Measurements from ENCODE around the gene APCDD1L. TPM values are rescaled to one million over a fixed set of nuclear protein-coding genes. Genes with fewer than 3 reads are reported as not detected.

APCDD1L gene
- total and polyA plus RNA-seq, 2 of the 8 experiments (the other 6 are each of a cell fraction or from before 2014, with no cell fraction given), result 0.83 to 3.1 TPM

DNA sequence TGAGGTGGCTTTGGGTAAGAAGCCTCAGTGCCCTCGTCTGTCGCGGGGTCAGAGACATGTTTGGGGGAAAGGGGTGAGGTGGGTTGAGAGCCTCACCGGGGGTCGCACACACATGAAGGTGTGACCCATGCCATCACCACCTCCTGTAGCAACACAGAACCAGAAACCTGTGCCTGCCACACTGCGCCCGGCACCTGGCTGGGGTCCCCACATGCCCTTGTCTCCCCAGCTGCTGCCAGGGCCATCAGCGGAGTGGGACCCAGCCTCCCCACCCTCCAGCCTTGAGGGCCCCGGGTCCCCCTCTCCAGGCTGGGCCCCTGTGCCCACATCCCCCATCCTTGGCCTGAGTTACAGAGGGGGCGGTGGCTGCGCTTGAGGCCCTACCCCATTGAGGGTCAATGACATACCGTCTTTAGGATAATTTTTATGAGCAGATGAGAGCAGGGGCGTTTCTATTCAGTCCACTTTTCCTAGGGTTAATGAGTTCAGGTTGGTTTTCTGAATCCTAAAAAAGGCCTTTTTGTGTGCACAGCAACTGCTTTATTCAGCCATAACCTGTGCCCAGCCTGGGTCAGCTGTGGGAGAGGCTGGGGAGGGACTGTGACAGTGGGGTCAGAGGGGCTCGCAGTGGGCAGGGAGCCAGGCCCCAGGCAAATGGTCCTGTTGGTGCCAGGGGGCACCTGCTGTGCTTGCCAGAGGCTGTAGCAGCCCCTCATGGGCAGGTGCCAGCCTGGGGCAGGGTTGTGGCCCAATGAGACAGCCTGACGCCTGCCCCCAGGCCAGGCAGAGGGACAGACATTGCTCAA lies 19.4 kb downstream of the APCDD1L start (continued):
- TF ChIP-seq, protein P1, sequence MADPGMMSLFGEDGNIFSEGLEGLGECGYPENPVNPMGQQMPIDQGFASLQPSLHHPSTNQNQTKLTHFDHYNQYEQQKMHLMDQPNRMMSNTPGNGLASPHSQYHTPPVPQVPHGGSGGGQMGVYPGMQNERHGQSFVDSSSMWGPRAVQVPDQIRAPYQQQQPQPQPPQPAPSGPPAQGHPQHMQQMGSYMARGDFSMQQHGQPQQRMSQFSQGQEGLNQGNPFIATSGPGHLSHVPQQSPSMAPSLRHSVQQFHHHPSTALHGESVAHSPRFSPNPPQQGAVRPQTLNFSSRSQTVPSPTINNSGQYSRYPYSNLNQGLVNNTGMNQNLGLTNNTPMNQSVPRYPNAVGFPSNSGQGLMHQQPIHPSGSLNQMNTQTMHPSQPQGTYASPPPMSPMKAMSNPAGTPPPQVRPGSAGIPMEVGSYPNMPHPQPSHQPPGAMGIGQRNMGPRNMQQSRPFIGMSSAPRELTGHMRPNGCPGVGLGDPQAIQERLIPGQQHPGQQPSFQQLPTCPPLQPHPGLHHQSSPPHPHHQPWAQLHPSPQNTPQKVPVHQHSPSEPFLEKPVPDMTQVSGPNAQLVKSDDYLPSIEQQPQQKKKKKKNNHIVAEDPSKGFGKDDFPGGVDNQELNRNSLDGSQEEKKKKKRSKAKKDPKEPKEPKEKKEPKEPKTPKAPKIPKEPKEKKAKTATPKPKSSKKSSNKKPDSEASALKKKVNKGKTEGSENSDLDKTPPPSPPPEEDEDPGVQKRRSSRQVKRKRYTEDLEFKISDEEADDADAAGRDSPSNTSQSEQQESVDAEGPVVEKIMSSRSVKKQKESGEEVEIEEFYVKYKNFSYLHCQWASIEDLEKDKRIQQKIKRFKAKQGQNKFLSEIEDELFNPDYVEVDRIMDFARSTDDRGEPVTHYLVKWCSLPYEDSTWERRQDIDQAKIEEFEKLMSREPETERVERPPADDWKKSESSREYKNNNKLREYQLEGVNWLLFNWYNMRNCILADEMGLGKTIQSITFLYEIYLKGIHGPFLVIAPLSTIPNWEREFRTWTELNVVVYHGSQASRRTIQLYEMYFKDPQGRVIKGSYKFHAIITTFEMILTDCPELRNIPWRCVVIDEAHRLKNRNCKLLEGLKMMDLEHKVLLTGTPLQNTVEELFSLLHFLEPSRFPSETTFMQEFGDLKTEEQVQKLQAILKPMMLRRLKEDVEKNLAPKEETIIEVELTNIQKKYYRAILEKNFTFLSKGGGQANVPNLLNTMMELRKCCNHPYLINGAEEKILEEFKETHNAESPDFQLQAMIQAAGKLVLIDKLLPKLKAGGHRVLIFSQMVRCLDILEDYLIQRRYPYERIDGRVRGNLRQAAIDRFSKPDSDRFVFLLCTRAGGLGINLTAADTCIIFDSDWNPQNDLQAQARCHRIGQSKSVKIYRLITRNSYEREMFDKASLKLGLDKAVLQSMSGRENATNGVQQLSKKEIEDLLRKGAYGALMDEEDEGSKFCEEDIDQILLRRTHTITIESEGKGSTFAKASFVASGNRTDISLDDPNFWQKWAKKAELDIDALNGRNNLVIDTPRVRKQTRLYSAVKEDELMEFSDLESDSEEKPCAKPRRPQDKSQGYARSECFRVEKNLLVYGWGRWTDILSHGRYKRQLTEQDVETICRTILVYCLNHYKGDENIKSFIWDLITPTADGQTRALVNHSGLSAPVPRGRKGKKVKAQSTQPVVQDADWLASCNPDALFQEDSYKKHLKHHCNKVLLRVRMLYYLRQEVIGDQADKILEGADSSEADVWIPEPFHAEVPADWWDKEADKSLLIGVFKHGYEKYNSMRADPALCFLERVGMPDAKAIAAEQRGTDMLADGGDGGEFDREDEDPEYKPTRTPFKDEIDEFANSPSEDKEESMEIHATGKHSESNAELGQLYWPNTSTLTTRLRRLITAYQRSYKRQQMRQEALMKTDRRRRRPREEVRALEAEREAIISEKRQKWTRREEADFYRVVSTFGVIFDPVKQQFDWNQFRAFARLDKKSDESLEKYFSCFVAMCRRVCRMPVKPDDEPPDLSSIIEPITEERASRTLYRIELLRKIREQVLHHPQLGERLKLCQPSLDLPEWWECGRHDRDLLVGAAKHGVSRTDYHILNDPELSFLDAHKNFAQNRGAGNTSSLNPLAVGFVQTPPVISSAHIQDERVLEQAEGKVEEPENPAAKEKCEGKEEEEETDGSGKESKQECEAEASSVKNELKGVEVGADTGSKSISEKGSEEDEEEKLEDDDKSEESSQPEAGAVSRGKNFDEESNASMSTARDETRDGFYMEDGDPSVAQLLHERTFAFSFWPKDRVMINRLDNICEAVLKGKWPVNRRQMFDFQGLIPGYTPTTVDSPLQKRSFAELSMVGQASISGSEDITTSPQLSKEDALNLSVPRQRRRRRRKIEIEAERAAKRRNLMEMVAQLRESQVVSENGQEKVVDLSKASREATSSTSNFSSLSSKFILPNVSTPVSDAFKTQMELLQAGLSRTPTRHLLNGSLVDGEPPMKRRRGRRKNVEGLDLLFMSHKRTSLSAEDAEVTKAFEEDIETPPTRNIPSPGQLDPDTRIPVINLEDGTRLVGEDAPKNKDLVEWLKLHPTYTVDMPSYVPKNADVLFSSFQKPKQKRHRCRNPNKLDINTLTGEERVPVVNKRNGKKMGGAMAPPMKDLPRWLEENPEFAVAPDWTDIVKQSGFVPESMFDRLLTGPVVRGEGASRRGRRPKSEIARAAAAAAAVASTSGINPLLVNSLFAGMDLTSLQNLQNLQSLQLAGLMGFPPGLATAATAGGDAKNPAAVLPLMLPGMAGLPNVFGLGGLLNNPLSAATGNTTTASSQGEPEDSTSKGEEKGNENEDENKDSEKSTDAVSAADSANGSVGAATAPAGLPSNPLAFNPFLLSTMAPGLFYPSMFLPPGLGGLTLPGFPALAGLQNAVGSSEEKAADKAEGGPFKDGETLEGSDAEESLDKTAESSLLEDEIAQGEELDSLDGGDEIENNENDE (IDR thresholded peaks at IDR 0.05; ENCODE audit: insufficient replicate concordance, low read length), result no peak
- TF ChIP-seq SAP30 (IDR thresholded peaks at IDR 0.05; ENCODE audit: insufficient read depth, insufficient replicate concordance, low read length) (no peak), SIRT6 (IDR thresholded peaks at IDR 0.05; ENCODE audit: low read length) (no peak), TEAD4 (IDR thresholded peaks at IDR 0.05; ENCODE audit: low read depth, low read length) (no peak), TBP (IDR thresholded peaks at IDR 0.05; ENCODE audit: low read depth, low read length) (no peak), TAF1 (IDR thresholded peaks at IDR 0.05; ENCODE audit: low read depth, low read length) (no peak), MAFK (IDR thresholded peaks at IDR 0.05; ENCODE audit: low read depth, low read length) (no peak)
- TF ChIP-seq, protein P2, sequence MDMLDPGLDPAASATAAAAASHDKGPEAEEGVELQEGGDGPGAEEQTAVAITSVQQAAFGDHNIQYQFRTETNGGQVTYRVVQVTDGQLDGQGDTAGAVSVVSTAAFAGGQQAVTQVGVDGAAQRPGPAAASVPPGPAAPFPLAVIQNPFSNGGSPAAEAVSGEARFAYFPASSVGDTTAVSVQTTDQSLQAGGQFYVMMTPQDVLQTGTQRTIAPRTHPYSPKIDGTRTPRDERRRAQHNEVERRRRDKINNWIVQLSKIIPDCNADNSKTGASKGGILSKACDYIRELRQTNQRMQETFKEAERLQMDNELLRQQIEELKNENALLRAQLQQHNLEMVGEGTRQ (IDR thresholded peaks at IDR 0.05; ENCODE audit: low read length), result no peak
- TF ChIP-seq, protein P3, sequence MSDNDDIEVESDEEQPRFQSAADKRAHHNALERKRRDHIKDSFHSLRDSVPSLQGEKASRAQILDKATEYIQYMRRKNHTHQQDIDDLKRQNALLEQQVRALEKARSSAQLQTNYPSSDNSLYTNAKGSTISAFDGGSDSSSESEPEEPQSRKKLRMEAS (IDR thresholded peaks at IDR 0.05), result no peak
